HG02938 (cell line): ENCODE data around the gene ACBD5.
"Not testable (repeated sequence)": the region's sequence is repeated elsewhere in the genome, so short reads cannot be mapped to it uniquely, and the experiment has no call there.

Source experiments
- ATAC-seq: cut with Tn5 transposase; IDR thresholded peaks from one replicate; pipeline ENCODE4 v1.9.1; 2021; ENCODE audit warnings: mild to moderate bottlenecking, moderate library complexity; ENCODE audit not compliant: unreplicated experiment

Gene ACBD5

DNA sequence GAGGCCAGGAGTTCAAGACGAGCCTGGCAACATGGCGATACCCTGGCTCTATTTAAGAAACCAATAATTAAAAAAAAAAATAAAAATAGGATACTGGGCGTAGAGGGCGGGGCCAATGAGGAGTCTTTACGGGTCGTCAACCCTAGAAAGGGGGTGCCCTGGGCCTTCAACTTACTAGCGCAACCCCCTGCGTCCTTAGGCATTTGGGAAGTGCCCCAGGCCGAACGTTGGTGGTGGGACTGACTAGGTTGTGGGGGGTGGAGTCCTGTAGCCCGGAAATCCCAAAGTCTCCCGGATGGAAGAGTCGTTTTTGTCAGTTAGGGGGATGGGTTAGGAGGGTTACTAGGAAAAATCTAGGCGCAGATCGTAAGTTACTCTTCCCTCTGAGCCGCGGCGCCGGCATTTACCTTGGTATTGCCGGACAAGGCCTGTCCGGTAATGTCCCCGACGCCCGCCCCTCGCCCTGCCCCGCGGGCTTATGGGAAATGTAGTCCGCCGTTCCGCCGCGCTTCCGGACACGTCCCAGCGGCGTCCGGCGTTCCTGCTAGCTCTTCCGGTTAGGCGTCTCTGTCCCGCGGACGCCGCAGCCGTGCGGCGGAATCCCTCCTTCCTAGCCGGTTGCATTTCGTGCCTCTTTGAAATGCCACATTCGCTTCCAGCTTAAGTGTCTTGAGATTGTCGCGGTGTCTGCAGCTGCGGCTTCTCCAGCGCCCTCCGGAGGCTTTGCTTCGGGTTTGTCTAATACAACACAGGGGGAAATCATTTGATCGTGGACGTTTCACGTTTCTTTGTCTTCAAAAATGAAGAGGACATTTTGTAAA, 1.3 kb upstream of the ACBD5 start:
- peak; percentile 55 for ATAC-seq

DNA sequence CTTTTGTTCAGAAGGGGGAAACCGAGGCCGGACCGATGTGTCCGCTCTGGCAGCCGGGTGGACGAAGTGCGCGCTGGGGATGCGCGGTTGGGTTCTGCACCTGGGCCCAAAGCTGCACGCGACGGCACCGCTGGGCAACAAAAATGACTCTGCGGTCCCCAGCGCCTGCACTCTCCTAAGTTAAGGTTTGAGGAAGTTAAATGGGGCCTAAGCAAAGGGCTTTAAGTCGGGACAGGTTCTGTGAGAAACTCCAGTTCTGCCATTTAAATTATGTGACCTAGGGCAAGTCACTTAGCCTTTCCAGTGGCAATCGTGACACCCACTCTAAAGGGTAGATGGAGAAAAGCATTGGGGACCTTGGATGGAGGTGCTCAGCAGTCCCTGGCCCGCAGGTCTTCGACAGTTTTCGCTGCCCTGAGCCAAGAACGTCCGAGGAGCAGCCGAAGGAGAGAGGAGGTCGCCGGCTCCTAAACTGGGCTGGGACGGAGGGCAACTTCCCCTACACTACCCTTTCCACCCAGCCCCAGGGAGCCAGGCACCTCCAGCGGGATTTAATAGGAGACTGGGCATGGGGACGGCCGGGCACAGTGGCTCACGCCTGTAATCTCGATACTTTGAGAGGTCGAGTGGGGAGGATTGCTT, 534 bp upstream of the ACBD5 start:
- ATAC-seq: peak; percentile 16

DNA sequence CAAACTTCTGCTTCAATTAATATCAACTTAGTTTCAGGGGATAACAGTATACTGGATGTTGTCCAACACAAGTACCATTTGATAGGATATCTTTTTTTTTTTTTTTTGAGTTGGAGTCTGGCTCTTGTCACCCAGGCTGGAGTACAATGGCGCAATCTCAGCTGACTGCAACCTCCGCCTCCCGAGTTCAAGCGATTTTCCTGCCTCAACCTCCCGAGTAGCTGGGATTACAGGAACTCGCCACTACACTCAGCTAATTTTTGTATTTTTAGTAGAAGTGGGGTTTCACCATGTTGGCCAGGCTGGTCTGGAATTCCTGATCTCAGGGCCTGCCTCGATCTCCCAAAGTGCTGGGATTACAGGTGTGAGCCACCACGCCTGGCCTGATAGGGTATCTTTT, 3.1 kb downstream of the ACBD5 start:
- ATAC-seq: not testable (repeated sequence)

DNA sequence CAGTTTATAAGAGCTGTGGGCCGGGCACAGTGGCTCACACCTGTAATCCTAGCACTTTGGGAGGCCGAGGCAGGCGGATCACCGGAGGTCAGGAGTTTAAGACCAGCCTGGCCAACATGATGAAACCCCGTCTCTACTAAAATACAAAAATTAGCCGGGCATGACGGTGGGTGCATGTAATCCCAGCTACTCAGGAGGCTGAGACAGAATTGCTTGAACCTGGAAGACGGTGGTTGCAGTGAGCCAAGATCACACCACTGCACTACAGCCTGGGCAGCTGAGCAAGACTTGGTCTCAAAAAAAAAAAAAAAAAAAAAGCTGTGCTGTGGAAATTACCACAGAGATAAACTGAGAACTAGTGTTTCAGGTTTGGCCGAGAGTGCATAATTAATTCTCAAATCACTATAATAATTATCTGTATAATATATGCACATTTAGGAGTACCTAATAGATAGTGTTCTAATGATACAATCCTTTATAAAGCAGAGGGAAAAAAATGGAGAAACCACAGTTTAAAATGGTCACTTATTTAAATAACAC, 3.9 kb downstream of the ACBD5 start:
- not testable (repeated sequence) for ATAC-seq

DNA sequence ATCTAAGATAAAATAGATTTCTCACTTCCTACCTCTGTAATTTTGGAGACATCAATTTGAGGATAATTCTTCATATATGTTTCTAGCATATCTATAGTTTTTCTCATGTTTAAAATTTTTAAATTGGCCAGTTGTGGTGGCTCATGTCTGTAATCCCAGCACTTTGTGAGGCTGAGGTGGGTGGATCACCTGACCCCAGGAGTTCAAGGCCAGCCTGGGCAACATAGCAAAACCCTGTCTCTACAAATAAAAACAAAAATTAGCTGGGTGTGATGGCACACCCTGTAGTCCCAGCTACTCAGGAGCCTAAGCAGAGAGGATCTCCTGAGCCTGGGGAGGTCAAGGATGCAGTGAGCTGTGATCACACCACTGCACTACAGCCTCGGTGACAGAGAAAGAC, 4.9 kb downstream of the ACBD5 start:
- no peak for ATAC-seq

DNA sequence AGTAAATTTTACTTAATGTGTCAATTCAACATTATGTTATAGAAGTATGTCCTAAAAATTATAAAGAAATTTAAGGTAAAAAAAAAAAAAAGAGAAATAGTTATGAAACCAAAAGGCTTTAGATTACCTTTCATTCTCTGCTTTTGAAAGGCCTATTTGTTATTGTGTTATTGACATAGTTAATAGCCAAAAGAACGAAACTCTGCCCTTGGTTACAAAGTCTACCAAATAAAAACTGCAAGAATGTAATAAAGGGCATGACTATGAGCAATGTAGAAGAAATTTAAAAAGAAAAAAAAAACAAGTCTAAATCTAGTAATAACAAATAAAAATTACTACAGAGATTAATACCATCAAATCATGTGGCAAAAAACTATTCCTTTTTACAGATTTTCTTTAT, 10.6 kb downstream of the ACBD5 start:
- no peak for ATAC-seq

DNA sequence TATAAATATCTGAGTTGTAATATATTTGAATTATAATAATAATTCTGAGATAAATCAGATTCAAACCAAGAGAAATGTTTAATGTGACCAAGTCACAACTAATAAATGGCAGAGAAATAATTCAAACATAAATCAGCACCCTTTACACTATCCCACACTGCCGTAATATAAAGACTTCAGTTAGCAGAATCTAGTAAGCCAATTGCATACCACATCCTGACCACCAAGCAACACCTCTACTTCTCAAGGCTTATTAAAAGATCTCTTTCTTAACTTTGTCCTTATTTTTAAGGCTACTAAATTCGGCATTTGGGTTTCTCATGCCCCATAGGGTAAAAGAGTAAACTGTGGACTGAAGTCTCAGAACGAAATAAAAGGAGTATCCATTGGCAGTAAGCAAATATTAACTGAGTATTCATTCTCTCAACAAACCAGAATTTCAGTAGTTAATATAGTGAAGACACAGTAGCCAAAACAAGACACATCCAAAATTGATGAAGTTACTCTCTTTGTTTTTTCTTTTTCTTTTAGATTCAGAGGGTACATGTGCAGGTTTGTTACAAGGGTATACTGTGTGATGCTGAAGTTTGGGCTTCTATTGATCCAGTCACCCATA, 14.8 kb downstream of the ACBD5 start:
- no peak for ATAC-seq

DNA sequence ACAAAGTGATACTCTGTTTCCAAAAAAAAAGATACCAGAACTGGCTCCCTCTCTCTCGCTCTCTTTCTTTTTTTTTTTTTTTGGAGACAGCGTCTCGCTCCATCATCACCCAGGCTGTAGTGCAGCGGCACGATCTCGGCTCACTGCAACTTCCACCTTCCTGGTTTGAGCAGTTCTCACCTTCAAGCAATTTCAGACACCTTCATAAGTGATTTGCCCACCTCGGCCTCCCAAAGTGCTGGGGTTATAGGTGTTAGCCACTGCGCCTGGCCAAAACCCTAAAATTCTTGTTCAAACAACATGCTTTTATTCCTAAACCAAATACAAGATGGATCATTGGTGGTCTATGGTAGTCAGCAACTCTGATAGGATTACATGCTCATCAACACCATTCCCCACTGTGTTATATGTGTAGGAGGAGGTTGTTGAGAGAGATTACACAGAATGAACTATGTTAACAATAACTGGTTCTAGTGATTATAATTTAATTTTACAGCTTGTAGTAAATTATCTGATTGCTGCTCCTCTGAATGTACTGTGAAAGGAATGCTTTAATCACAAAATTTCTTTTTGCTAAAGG, 15.5 kb downstream of the ACBD5 start:
- ATAC-seq: no peak

DNA sequence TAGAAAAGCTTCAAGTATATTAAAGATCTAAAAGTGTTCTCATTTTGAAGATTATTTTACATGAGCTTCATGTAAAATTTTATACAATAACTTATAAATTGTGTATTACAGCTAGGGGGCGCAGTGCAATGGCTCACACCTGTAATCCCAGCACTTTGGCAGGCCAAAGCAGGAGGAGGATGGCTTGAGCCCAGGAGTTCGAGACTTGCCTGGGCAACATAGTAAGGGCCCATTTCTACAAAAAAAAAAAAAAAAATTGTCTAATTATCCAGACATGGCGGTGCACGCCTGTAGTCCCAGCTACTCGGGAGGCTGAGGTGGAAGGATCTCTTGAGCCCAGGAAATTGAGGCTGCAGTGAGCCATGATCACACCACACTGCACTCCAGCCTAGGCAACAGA, 16.6 kb downstream of the ACBD5 start:
- no peak for ATAC-seq

DNA sequence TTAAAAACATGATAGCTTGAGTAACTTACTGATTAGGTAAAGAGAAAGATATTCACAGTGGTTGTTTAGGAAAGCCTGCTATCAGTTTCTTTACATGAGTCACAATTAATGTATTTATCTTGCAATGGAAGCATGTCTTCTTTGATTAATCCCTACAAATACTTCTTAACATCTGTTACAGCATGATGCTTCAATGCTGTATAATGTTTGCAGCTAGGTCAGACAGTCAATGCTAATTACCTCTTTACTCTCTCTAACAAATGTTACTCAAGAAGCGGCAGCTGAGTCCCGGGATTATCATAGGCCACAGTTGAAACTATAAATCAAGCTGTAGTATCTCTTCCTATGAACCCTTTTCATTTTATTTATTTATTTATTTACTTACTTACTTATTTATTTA, 33.2 kb downstream of the ACBD5 start:
- ATAC-seq: no peak

DNA sequence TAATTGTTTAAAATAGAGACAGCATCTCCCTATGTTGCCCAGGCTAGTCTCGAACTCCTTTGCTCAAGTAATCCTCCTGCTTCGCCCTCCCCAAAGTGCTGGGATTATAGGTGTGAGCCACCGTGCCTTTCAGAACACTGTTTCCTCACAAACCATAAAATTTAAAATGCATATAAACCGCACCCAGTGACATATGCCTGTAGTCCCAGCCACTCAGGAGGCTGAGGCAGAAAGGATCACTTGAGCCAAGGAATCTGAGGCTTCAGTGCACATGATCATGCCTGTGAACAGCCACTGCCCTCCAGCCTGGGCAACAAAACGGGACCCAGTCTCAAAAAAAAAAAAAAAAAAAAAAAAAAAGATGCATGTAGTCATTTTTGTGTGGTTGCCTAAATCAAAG, 36.8 kb downstream of the ACBD5 start:
- no peak for ATAC-seq

DNA sequence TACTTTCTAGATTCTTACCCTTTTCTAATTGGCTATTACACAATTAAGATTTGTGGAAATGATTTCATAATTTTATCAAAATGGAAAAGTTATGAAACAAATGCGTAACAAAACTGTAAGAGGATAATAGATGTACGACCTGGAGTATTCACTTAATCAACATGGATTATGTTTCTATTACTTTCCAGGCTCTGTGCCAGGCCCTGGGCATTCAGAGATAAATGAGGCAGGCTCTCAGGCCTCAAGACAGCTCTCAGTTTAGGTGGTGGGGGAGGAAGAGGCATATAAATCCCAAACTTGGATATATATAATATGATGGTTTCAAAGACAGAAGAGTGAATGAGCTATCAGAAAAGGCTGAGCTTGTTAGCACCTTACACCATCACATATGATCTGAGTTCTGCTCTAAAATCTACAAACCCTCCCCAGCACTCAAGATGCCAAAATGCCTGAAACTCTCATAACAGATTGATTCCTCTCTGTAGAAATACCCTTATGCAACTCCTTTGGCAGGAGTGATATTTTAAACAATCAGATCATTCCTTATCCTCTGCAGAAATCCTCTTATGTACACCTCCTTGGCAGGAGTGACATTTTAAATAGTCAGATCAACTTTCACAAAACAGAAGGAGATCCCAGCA, 42.5 kb downstream of the ACBD5 start:
- ATAC-seq: no peak

DNA sequence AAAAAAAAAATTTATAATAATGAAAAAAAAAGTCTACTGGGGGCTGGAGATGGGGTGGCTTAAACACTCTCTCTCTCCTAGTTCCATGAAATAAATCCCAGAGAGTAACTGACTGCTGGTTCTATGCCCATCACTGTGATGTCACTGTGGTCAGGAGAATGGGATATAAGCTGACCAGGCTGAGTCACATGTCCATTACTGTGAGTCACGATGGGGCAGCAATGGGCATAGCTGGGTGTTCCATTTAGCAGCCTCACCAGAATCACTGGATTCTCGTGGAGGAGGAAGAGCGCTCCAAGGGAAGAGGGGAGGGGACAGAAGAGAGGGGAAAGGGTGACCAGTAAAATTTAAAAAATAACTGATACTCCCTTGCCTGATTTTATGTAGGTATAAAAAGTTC, 48.3 kb downstream of the ACBD5 start:
- ATAC-seq: no peak

DNA sequence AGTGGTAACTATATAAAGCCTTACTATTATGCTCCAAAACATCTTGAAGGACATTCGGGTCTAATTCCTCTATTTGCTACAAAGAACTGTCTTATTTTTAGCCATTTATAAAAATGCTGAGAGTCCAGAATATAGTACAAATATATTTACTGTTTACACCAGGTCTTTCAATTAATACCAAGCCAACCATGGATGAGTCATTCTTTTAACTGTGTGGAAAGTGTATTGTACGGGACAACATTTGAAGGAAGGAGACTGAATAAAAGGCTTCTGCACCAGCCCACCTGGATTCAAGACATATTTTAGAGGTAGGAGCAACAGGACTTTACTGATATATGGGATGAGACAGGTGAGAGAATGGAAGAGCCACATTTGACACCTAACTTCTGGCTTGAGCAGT, 50.1 kb downstream of the ACBD5 start:
- ATAC-seq: no peak

DNA sequence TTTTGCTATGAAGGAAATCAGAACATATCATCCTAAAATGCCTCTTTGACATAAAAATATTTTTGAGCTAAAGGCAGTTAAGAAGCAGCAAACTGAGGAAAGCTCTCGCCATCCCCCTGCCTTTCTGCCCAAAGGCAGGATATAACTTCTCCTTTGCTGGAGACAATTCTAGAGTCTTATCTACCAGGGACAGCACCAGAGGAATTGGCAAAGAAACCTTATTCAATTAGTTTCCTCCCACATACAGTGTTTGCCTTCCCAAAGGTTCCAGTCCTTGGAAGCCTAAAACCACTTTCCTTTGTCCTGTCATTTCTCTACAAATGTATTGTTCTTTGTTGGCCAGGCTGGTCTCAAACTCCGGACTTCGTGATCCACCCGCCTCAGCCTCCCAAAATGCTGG, 51.7 kb downstream of the ACBD5 start:
- no peak for ATAC-seq

DNA sequence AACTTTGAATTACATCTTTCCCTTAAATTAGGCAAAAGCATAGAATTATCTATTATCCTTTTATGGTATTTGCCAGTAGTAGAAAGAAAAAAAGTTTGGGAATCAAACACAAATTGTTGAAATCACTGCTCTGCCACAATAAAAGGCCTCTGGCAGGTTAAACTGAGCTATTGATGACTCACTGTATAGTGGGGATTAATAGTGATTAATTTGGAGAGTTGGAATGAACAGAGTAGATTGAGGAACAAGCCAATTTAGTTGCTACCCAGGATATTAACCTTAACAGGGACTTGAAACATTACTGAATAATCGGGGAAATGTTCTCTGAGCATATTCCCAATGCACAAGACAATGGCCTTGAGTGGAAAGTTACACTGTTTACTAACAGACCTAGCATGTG, 52.3 kb downstream of the ACBD5 start:
- ATAC-seq: no peak

DNA sequence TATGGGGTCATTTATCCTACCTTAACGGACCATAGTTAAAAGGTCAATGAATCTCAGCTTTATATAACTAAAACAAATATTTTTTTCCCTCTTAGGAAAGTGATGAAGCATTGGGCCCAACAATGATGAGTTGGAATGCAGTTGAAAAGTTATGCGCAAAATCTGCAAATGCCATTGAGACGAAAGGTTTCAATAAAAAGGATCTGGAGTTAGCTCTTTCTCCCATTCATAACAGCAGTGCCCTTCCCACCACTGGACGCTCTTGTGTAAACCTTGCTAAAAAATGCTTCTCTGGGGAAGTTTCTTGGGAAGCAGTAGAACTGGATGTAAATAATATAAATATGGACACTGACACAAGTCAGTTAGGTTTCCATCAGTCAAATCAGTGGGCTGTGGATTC, 70.7 kb downstream of the ACBD5 start:
- ATAC-seq: no peak

DNA sequence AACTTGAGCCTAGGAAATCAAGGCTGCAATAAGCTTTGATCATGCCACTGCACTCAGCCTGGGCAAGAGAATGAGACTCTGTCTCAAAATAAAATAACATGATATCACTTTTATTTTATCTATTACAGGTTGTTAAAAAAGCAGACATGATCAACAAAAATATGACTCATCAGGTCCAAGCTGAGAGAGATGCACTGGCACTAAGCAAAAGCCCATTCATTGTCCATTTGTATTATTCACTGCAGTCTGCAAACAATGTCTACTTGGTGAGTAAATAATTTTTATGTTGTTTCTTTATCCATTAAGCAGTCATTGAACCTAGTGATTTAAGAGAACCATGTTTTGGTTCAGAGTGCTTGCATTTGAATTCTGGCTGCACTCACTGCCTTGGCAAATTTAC, 82.2 kb downstream of the ACBD5 start:
- no peak for ATAC-seq

DNA sequence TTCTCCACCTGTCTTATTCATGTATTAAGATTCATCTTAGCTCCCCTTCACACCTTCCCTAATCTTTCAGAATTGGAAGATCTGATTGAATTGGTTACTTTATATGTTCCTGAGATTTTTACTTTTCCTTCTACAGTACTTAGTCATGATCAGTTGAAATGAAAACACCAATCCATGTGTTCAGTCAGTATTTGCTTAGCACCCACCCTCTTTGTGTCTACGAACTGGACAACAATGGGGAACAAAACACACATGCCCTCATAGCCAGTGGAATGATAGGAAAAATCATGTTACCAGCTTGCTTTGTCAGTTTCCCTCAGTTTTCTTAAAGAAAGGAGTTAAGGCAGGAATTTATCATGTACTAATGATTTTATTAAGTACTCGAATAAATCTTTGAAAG, 83.4 kb downstream of the ACBD5 start:
- ATAC-seq: no peak

DNA sequence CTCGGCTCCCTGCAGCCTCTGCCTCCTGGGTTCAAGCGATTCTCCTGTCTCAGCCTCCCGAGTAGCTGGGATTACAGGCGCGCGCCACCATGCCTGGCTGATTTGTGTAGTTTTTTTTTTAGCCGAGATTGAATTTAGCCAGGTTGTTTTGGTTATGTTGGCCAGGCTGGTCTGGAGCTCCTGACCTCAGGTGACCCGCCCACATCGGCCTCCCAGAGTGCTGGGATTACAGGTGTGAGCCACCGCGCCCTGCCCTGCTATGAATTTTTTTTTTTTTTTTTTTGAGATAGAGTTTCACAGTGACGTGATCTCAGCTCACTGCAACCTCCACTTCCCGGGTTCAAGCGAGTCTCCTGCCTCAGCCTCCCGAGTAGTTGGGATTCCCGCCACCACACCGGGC, 84.0 kb downstream of the ACBD5 start:
- not testable (repeated sequence) for ATAC-seq
